Measurements from ENCODE around the gene FBXL13.
A peak's percentile ranks its signal among the peaks of the same experiment; 100 is the strongest.
"Not testable (repeated sequence)": the region's sequence is repeated elsewhere in the genome, so short reads cannot be mapped to it uniquely, and the experiment has no call there.

Gene FBXL13

DNA sequence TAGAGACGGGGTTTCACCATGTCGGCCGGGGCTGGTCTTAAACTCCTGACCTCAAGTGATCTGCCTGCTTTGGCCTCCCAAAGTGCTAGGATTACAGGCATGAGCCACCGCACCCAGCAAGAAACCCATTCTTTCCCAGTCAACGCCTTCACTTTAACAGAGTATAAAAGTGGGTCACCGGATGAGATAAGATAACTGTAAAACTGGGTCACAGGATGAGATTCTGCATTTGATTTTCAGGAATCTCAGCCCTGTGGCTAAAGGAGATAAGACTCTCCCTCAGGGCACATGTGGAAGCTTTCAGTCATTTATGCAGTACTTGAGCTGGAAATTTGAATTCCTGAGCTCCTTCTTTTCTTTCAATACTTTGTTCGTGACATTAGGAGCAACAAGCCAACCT is 91.0 kb downstream of the FBXL13 start:
- DNase-seq (ENCODE audit: low read depth): no peak

DNA sequence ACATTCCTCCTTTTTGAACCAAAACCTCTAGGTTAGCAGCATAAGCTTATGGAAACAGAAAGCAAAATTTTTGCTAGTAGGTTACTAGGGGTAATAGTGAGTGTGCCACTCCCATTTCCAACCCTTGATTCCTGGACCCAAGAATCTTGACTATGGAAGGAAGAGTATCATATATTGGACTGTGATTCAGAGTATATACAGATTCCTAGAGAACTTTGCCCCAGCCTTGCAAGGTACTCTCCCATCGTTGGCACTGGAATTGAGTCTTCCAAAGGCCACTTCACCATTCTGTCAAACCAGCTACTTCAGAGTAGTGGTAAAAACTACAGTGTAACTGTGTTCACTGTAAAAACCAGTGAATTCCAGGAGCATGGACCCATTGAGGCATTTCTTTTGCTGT is 92.4 kb downstream of the FBXL13 start:
- DNase-seq (ENCODE audit: low read depth): no peak

DNA sequence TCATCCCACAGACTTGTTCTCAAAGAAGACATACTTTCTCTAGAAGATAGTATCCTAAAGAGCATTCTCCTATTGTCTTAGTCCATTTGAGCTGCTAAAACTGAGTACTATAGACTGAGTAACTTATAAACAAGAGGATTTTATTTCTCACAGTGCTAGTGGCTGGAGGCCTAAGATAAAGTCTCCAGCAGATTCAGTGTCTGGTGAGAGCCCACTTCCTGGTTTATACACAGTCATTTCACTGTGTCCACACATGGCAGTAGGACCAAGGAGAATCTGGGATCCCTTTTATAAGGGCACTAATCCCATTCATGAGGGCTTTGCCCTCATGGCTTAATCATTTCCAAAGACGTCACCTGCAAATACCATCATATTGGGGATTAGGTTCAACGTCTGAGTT is 93.1 kb downstream of the FBXL13 start:
- no peak for DNase-seq (ENCODE audit: low read depth)

- no peak for DNase-seq (ENCODE audit: low read depth)
These were observed 94.9 kb downstream of the FBXL13 start for GRCh38 chr7:102979670-102980069.

GRCh38 chr7:102978284-102978683 is 96.3 kb downstream of the FBXL13 start:
- peak; percentile 41 for DNase-seq (ENCODE audit: low read depth)

GRCh38 chr7:102977586-102977985 is 97.0 kb downstream of the FBXL13 start:
- not testable (repeated sequence) for DNase-seq (ENCODE audit: low read depth)

DNA sequence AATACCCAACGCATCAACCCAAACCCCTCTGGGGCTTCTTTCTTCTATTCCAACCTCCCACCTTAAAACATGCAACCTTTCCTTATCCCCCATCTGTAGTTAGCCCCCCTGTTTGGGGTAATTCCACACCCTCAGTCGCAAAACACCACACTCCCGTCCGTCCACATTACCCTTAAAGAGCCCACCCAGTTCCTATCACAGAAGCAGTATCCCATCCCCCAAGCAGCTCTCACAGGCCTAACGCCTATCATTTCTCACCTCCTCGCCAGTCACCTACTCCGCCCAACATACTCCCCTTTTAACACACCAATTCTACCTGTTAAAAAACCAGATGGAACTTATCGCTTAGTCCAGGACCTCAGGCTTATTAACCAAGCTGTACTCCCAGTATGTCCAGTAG is 98.1 kb downstream of the FBXL13 start:
- no peak for DNase-seq (ENCODE audit: low read depth)

- DNase-seq (ENCODE audit: low read depth): no peak
These were observed 98.7 kb downstream of the FBXL13 start for GRCh38 chr7:102975854-102976253.

DNA sequence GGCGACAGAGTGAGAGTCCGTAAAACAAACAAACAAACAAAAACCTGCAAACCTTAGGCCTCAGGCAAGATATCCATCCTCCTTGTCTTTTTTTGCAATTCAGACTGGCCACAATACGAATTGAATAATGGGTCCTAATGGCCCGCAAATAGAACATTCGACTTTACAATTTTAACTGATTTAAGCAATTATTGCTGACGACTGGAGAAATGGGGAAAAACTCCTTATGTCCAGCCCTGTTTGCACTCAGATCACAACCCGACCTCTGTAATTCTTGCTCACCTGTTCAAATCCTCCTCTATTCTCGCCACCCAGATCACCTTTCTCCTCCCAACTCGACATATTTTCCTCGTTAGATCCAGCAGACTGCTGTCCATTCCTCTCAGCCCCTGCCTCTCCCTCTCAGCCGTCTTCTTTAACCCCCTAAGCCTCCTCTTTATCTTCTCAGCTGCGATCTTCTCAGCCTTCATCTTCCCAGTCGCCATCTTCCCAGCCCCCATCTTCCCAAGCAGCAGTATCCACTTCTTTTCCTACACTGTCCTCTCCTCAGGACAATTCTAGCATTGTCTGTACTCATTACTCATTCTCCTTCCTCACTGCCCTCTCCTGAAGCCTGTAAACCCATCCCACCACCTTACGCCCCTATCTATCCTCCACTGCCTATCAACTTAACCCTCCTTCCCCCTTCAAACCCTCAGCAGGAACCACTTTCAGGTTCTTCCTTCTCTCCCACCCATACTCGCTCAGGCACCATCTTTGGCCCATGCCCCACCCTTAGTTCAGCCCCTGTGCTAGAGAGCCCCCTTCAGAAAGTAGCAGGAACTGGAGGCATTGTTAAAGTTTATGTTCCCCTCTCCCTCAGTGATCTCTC is 100.0 kb downstream of the FBXL13 start:
- DNase-seq (ENCODE audit: low read depth): no peak

GRCh38 chr7:102973096-102973802 is 101.3 kb downstream of the FBXL13 start:
- DNase-seq (ENCODE audit: low read depth): no peak

- DNase-seq (ENCODE audit: low read depth): no peak
These were observed 106.8 kb downstream of the FBXL13 start for GRCh38 chr7:102967798-102968197.

- no peak for DNase-seq (ENCODE audit: low read depth)
These were observed 108.1 kb downstream of the FBXL13 start for GRCh38 chr7:102966465-102966864.

DNA sequence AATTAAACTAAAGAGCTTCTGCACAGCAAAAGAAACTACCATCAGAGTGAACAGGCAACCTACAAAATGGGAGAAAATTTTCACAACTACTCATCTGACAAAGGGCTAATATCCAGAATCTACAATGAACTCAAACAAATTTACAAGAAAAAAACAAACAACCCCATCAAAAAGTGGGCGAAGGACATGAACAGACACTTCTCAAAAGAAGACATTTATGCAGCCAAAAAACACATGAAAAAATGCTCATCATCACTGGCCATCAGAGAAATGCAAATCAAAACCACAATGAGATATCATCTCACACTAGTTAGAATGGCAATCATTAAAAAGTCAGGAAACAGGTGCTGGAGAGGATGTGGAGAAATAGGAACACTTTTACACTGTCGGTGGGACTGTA is 112.6 kb downstream of the FBXL13 start:
- DNase-seq (ENCODE audit: low read depth): not testable (repeated sequence)

GRCh38 chr7:102958004-102958403 is 116.6 kb downstream of the FBXL13 start:
- DNase-seq (ENCODE audit: low read depth): not testable (repeated sequence)

DNA sequence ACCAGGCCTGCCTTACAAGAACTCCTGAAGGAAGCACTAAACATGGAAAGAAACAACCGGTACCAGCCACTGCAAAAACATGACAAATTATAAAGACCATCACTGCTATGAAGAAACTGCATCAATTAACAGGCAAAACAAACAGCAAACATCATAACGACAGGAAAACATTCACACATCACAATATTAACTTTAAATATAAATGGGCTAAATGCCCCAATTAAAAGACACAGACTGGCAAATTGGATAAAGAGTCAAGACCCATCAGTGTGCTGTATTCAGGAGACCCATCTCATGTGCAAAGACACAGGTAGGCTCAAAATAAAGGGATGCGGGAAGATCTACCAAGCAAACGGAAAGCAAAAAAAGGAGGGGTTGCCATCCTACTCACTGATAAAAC is 120.2 kb downstream of the FBXL13 start:
- not testable (repeated sequence) for DNase-seq (ENCODE audit: low read depth)

DNA sequence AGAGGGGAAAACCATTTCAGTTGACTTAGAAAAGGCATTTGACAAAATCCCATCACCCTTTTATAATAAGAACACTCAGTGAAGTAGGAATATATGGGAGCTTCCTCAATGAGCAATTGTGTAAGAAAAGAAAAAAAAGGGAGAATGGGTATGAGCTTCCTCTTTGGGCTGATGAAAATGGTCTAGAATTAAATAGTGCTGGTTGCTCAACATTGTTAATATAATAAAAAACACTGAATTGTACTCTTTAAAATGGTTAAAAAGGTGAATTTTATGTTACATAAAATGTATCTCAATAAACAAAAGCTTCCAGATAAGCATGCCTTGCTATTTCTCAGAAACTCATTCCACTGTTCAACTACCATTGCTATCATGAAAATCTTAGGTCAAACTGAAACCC is 121.2 kb downstream of the FBXL13 start:
- no peak for DNase-seq (ENCODE audit: low read depth)

DNA sequence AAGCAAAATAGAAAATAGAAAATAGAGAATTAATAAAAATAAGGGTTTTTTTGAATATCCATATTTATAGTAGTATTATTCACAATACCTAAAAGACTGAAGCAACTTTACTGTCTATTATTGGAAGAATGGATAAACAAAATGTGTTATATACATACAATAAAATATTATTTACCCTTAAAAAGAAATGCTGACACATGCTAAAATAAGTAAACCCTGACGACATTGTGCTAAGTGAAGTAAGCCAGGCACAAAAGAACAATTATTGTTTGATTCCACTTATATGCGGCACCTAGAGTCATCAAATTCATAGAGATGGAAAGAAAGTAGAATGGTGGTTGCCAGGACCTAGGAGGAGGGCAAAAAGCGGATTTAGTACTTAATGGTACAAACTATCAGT is 122.8 kb downstream of the FBXL13 start:
- DNase-seq (ENCODE audit: low read depth): no peak

GRCh38 chr7:102944241-102944640 is 130.4 kb downstream of the FBXL13 start:
- DNase-seq (ENCODE audit: low read depth): no peak

DNA sequence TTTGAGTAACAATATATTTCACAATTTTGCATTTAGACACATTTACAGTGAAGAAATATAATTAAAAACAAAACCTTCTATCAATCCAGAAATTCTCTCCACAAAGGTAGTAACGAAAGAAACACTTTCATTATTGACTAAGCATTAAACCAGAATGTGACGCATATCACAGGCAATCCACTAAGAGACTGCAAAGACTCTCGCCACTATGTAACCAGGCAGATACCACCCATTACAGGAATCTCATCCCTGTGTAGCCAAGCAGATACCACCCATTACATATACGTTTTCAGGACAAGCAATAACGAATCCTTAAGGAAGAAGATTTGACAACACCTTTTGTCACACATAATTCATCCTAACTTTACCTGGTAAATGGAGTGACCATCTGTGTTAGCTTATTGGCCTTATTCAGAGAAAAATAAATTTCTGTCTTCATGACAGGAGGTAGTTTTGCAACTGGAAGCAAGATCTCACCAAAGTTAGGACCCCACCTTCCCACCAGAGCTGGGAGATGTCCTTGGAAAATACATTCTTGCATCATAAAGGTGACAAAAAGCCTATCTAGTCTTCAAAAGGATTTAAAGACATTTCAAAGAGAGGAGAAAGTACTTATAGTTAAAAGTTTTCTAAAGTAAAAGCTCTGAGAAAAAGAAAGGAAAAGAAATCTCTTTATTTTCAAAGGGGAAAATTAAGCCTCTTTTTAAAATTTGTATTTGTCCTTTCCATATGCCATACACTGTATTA is 131.0 kb downstream of the FBXL13 start:
- no peak for DNase-seq (ENCODE audit: low read depth)

DNA sequence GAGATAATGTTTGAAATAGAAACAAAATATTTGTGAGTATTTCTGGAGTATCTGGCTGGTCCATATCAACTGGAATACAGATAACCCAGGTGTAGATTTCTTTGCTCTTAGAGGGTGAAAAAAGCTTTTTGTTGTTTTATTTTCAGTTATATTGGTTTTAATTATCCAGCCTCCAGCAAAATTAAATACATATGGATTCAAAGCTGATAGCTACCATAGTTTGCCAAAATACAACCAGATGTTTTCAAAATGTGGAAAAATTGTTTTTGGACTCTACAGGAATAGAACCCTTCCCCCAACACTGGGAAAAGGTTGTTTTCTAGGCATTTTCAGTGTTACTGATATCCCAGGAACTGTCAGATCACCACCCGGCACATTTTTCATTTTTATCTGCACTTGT is 131.7 kb downstream of the FBXL13 start:
- DNase-seq (ENCODE audit: low read depth): no peak

DNA sequence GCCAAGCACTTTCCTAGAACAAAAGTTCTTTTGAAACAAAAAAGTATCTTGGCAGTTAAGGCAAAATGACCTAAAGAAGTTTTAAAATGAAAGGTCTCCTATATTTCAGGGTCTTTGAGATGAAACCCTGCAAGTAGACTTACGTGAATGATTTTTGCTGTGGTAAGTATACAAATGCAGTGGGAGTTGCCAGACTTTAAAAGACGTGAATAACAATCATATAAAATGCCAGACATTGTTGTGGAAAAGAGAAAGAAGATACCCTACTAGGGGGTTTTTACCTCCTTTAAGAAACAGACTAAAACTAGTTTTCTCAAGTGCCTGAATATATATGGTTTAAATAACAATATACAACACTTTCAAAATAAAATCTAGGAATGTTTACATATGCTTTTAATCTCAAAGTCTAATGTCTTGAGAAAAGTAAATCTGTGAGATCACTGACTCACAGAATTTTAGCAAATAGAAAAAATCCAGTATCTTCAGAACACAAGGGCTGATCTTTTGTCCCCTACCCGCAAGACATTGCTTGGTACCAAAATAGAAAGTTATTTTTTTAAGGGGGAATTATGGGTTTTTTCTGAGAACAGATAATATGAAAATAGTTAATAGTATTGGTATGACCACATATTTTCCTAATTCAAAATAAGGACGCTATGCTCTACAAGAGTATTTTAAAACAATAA is 132.3 kb downstream of the FBXL13 start:
- DNase-seq (ENCODE audit: low read depth): no peak

DNA sequence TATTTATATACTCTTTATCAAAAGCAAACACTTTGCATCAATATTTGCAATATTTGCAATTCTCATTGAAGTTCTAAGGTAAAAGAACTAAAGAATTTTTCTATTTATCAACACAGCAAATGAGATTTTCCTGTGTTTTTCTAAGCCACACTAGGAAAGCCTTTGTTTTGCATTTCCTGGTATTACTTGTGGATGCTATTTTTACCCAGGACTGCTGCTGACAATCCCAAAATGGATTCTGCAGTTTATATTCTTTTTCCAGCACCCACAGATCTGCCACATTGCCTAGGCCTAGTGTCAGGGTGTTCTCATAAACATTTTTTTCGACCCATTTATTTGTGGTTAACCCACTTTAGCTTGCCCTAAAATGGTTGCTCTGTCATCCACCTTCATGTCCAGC is 135.9 kb downstream of the FBXL13 start:
- no peak for DNase-seq (ENCODE audit: low read depth)

Measured in stromal cell of bone marrow (primary cell).